Stimulated activated CD4-positive, alpha-beta T cell treated with anti-CD3 and anti-CD28 coated beads, Interleukin-12 subunit alpha, Interleukin-12 subunit beta, amount 100 ng/mL, for 4 hours (primary cell): ENCODE data around the gene PPP2R5D.

Source experiments
- DNase-seq: peaks from one replicate; pipeline ENCODE4 v3.0.0-alpha.2; 2020

The PPP2R5D gene

DNA sequence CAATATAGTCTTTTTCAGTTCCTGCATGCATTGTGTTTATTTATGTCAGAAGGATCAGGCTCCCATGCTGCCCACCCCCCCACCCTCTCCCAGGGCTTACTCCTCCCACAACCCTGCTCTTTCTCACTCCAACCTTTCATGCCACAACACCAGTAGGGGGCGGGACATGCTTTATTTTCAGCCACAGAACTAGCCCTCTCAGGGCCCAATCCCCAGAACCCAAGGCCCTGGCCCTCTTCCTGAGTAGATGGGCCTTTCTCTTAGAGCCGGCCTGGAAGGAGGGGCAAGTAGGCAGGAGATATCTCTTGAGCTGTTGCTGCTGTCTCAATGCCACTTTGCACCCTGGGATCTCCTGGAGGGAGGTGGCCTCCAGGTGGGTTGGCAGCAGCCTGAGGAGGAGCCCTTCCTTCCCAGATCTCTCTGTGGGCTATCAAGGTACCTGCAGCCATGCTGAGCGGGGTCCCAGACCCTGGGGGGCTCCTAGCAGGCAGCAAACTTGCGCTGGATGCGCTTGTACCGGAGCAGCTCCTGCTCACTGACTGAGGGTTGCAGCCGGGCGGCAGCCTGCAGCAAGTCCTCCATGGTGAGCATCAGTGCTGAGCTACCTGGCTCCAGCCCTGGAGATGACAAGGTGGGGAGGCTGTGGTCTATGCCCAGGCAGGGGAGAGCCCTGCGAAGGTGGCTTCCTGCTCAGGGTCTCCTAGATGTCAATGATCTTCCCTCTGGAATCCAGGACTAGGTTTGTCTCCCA, 20.3 kb upstream of the PPP2R5D start:
- no peak for DNase-seq

GRCh38 chr6:42966571-42966970, 17.8 kb upstream of the PPP2R5D start:
- no peak for DNase-seq

- DNase-seq: no peak
These were observed 17.1 kb upstream of the PPP2R5D start for GRCh38 chr6:42967228-42967627.

GRCh38 chr6:42968126-42968701, 16.2 kb upstream of the PPP2R5D start:
- no peak for DNase-seq

- no peak for DNase-seq
These were observed 15.6 kb upstream of the PPP2R5D start for GRCh38 chr6:42968783-42969182.

- DNase-seq: no peak
These were observed 14.9 kb upstream of the PPP2R5D start for GRCh38 chr6:42969431-42969830.

DNA sequence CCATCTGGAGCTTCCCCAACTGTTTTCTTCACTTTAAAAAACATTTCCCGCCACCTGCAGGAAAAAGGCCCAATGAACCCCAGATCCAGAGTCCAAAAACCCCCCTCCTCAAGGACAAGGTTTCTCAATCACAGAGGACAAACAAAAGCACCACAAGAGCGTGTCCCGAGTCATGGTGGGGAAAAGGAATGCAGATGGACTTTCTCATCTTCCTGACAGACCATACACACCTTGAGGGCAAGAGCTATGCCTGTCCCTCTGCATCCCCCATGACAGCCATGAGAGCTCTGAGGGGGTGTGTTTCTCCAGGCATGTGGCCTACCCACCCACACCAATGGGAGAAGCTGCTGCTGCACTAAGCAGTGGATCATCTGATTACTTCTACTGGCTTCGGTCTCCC, 14.4 kb upstream of the PPP2R5D start:
- DNase-seq: no peak

DNA sequence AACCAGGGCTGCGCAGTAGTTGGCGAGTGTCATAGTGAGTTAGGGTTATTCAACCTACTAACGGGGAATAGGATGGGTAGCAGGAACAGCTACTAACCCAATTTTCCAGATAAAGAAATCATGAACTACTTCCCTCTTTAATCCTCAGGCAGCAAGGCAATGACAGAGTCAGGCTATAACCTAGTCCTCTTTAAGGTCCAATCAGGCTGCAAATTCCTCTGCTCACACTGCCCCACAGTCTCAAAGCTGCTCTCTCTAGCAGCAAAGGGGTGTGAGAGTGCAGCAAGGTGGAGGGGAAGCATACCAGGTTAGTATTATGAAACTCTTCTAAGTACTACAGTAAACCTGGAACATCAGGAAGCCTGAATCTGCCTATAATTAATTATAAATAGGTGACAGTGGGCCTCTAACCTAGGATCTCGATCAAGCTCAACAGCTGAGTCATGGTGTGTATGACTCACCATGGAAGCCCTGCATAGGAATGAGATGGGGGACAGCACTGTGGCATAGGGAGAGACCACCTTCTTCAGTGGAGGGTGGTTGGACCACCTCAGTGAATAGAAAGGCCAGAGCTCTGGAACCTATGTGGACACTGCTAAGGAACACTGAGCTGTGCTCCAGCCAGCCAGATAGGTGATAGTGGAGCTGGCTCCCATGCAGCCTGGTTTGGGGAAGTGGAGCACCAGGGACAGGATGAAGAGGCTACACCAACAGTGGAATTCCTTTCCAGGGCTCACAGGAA, 13.3 kb upstream of the PPP2R5D start:
- no peak for DNase-seq

- no peak for DNase-seq
These were observed 12.5 kb upstream of the PPP2R5D start for GRCh38 chr6:42971746-42972327.

GRCh38 chr6:42973926-42974325, 10.4 kb upstream of the PPP2R5D start:
- DNase-seq: no peak

DNA sequence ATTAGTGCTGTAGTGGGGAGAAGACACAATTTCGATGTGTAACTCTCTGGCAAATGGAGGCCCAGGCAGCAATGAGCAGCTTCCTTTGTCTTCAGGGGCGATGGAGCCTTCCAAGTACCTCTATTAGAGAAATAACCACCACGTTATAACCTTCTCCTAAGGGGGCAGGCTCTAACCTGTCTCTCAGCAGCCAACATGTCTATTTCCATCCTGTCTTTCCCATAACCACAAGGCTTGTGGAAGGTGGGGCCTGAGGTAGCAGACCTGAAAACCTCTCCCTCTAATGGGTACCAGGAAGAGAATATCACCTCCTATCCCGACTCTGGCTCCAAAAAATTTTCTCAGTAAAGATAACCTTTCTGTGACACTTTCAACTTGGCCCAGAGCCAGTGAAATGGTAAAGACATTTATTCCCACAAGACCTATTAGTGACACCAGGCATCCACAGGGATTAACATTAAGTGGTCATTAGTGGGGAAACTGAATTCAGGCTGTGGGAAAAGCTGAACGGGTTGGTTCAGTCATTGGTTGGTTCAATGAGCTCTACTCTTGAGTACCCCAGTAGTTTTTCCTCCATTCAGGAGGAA, 9.4 kb upstream of the PPP2R5D start:
- no peak for DNase-seq

- no peak for DNase-seq
These were observed 5.9 kb upstream of the PPP2R5D start for GRCh38 chr6:42978487-42978838.

DNA sequence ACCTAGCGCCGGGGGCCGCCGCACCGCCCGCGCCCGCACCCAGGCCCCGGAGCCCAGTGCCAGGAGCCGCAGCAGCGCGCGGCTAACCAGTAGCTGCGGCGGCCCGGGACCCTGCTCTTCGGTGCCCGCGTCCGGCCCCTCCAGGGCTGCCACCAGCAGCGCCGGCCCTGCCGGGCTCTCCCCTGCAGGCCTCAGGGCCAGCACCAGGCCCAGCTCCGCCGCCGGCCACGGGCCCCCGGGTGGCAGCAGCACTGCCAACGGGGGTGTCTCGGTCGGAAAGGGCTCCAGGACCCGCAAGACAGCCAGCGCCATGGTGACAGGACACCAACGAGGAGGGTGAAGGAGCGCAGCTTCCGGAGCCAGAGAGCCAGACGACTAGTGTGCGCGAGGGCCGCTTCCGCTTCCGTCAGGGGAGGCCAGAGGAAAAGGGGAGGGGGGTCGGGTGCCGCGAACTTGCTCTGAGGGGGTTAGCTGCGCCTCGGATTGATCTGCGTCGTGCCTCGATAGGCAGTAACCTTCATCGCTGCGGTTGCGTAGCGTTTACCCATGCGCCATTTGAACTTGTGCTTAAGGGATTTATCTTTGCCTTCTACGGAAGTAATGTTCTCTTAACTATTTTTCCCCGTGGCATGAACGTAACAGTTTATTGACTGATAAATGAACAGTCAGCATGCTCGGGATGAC, 5.4 kb upstream of the PPP2R5D start, which contains the start of gene PEX6:
PEX6 (minus strand) TSS at position 343 of the 684 bp plus-strand sequence; CDS start at position 312, 31 bp downstream.
- peak; percentile 89 for DNase-seq

DNA sequence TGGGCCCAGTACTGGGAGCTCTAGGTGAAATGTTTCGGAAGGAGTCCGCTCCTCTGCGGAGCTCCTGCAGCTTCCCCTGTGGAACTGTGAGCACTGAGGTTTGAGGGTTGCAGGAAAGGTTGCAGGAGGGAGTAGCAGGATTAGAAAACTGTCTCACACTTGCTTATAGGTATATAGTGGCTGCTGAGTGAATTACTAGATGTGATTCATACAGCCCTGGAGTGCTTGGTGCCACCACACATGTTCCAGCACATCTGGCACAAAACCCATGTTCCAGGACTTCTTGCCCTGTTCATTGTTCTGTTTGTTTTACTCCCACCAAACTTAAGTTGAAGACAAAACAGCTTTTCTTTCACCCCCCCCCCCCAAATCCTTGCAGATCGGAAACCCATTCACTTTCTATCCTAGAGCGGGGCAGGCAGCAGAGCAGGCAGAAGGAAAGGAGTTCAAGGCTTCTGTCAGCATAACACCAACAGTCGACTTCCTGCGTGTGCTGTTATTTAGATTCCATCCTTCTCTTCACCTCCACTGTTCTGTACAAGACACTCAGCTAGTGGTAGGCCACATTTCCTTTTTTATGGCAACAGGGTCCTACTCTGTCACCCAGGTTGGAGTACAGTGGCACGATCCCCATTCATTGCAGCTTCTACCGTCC, 4.7 kb upstream of the PPP2R5D start:
- DNase-seq: no peak

- no peak for DNase-seq
These were observed 2.5 kb upstream of the PPP2R5D start for GRCh38 chr6:42981836-42982235.

DNA sequence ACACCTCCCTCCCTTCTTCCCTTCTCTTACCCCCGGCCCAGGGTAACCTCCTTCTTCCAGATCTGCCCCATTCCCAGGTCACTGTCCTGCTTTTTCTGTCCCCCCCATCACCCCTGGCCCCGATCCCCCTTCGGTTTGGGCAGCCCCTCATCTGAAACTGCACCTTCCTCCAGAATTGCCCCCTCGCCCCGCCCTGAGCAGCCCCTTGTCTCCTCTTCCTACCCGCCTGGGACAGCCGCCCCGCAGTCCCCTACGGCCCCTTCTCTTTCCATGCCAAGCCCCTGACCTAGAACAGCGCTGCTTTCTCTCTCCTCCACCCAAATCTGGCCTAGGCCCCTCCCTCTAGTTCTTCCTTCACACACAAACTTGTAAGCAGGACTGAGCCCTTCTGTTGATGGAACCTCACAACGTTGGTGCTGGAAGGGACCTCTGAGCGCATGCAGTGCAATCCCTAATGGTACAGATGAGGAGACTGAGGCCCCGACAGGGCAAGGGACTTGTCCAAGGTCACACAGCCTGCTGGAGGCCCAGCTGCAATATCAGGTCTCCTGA, 630 bp downstream of the PPP2R5D start:
- no peak for DNase-seq

DNA sequence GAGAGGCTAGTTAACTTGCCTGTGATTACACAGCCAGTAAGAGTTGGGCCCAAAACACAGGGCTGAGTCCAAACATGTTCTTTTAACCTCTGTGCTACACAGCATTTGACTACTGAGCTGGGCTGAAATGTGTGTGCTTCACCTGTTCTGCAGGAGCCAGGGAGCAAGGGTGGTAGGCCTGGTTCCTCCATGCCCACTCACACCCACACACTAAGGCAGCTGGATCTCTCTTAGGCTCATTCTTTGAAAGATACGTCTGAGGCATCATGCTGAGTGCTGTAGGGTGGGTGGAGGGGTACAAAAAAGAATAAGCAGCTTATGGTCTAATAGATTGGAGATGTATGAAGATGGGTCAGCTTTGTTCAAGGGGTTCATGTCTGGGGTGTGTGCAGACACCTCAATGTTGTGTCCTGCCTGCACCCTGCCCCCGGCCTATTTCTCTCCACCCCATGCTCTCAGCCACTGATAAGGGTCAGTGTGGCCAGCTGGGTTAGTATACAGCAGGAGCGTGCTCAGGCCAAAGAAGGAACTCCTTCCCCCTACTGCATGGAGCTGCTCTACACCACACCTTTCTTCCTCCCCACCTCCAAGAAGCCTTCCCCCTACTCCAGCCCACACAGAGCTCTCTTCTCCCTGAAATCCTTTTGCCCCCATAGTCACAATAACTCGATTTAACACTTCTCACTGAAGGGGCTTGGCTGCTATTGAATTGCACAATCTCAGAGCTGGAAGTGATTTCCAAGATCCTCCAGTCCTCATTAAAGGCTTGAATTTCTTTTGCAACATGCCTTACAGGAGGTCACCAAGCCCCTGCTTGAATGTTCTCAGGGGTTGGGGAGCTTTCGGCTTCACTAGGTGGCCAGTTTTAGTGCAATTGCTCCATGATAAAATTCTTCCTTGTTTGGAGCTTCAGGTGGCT, 3.4 kb downstream of the PPP2R5D start:
- DNase-seq: no peak

DNA sequence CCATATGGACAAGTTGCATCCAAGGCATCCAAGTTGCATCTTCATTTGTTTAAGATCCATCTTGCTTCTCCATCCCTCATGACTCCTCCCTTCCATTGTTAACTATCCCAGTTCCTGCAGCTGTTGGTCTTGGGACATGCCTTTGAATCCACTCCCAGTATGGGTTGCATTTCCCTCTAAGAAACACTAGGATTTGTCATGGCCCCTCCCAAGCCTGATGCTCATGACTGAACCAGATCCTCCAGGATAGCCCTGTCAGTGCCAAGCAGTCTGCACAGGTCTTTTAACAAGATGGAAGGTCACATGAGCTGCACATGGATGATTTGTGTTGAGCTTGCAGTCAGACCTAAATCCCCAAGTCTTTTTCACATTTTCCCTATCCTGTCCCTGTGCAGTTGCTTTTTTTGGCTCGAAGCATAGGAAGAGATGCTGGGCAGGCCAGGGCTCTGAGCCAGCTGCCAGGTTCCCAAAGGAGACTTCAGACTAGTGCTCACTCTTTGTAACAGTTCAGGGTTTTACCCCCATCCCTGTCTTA, 4.2 kb downstream of the PPP2R5D start:
- DNase-seq: no peak

GRCh38 chr6:42989923-42990322, 5.6 kb downstream of the PPP2R5D start:
- no peak for DNase-seq

- DNase-seq: no peak
These were observed 9.1 kb downstream of the PPP2R5D start for GRCh38 chr6:42993445-42993844.
